H1 (cell line): ENCODE results near the gene SLC7A5. TPM values are rescaled to one million over a fixed set of nuclear protein-coding genes. Genes with fewer than 3 reads are reported as not detected.
"Not testable (repeated sequence)": the region's sequence is repeated elsewhere in the genome, so short reads cannot be mapped to it uniquely, and the experiment has no call there.

ENCODE experiments used
- CTCF ChIA-PET: fragments of 300-600 bp; sonication (Branson Sonifier 250); formaldehyde crosslinking; loops from one replicate; lab custom pipeline; 2021; ENCODE audit not compliant: partially characterized antibody; lab: Charles Lee
- POLR2A ChIA-PET: fragments of 300-600 bp; sonication (Branson Sonifier 250); formaldehyde crosslinking; loops from one replicate; lab custom pipeline; 2021; ENCODE audit warnings: inconsistent platforms; ENCODE audit not compliant: partially characterized antibody; lab: Charles Lee
- DNase-seq, 2 experiments: peaks; one replicate each; pipeline versions ENCODE4 v3.0.0 to v3.0.0-alpha.2; 2010 to 2022; ENCODE audit warnings: low spot score in 2 of 2, low read depth in 1 of 2, mixed read lengths in 1 of 2
- FAIRE-seq: peaks from 2 replicates; lab custom pipeline; 2011; peaks lifted over from hg19 to GRCh38; lab: Jason Lieb, UNC
- H2AFZ ChIP-seq: 2 replicates; pipeline ENCODE4 v1.8.1; 2012; ENCODE audit warnings: low read length, inconsistent platforms
- H2AK5ac ChIP-seq: 2 replicates; pipeline ENCODE4 v1.6.1; 2013; ENCODE audit warnings: low read depth, low read length
- H2BK120ac ChIP-seq: replicated peaks from 2 replicates; pipeline ENCODE3; 2013; ENCODE audit warnings: low read depth, low read length, inconsistent platforms
- H2BK12ac ChIP-seq: 2 replicates; pipeline ENCODE4 v1.6.1; 2013; ENCODE audit warnings: low read depth, low read length
- H2BK15ac ChIP-seq: 2 replicates; pipeline ENCODE4 v1.6.1; 2013; ENCODE audit warnings: low read length
- H2BK20ac ChIP-seq: 2 replicates; pipeline ENCODE4 v1.6.1; 2013; ENCODE audit warnings: low read length
- H2BK5ac ChIP-seq: 2 replicates; pipeline ENCODE4 v1.6.1; 2013; ENCODE audit warnings: low read depth, low read length
- H3K14ac ChIP-seq: 2 replicates; pipeline ENCODE4 v1.6.1; 2013; ENCODE audit warnings: inconsistent platforms; ENCODE audit not compliant: insufficient read length
- H3K18ac ChIP-seq: 2 replicates; pipeline ENCODE4 v1.6.1; 2013; ENCODE audit warnings: low read length; ENCODE audit errors: extremely low read depth
- H3K23ac ChIP-seq: 2 replicates; pipeline ENCODE4 v1.6.1; 2013; ENCODE audit warnings: inconsistent platforms; ENCODE audit not compliant: insufficient read length
- H3K23me2 ChIP-seq: 2 replicates; pipeline ENCODE4 v1.6.1; 2013; ENCODE audit warnings: low read depth, low read length
- H3K27ac ChIP-seq: 2 replicates; pipeline ENCODE4 v1.6.1; 2011; ENCODE audit warnings: low read depth, low read length, inconsistent platforms
- H3K27me3 ChIP-seq, 4 experiments: replicated peaks in 1 of 4; 1 replicate in 1 of 4; 2 replicates in 3 of 4; pipeline versions ENCODE4 v1.6.1 to v1.8.1; 2011 to 2013; ENCODE audit warnings: low read length in 3 of 4, mild to moderate bottlenecking in 3 of 4, inconsistent platforms in 2 of 4, mixed read lengths in 2 of 4, moderate library complexity in 1 of 4; ENCODE audit not compliant: control insufficient read depth in 3 of 4, insufficient read depth in 3 of 4; ENCODE audit errors: extremely low read depth in 1 of 4
- H3K36me3 ChIP-seq, 4 experiments: 2 replicates each; pipeline versions ENCODE4 v1.6.1 to v1.8.1; 2011 to 2013; ENCODE audit warnings: mild to moderate bottlenecking in 4 of 4, low read length in 3 of 4, moderate library complexity in 2 of 4, control low read depth in 1 of 4, inconsistent platforms in 1 of 4; ENCODE audit not compliant: insufficient read depth in 4 of 4, control insufficient read depth in 2 of 4
- H3K4ac ChIP-seq: replicated peaks from 2 replicates; pipeline ENCODE3; 2013; ENCODE audit warnings: low read length, low read depth, mixed read lengths, inconsistent platforms; ENCODE audit not compliant: insufficient read length
- H3K4me1 ChIP-seq, 4 experiments: replicated peaks in 1 of 4; 1 replicate in 1 of 4; 2 replicates in 3 of 4; pipeline versions ENCODE4 v1.6.1 to v1.8.1; 2011 to 2013; ENCODE audit warnings: low read length in 3 of 4, inconsistent platforms in 2 of 4, mixed read lengths in 1 of 4; ENCODE audit not compliant: insufficient read depth in 4 of 4, control insufficient read depth in 3 of 4
- H3K4me2 ChIP-seq, 2 experiments: 2 replicates each; pipeline versions ENCODE4 v1.6.1 to v1.8.1; 2011 to 2013; ENCODE audit warnings: low read depth in 2 of 2, low read length in 2 of 2, control low read depth in 1 of 2, inconsistent platforms in 1 of 2, mild to moderate bottlenecking in 1 of 2; ENCODE audit not compliant: insufficient read depth in 1 of 2
- H3K4me3 ChIP-seq, 4 experiments: fragments of 200-600, 300-600 bp in 1 of 4; sonication (generic), shearing (Covaris generic), sonication (Bioruptor Twin) in 1 of 4; 2 replicates each; pipeline versions ENCODE4 v1.5.1 to v1.8.1; 2011 to 2016; ENCODE audit warnings: low read length in 4 of 4, low read depth in 3 of 4, control low read depth in 2 of 4, inconsistent platforms in 2 of 4, mild to moderate bottlenecking in 2 of 4, mixed read lengths in 1 of 4, moderate library complexity in 1 of 4; ENCODE audit not compliant: insufficient read depth in 2 of 4; ENCODE audit errors: extremely low read depth in 1 of 4
- H3K56ac ChIP-seq: replicated peaks from 2 replicates; pipeline ENCODE3; 2013; ENCODE audit warnings: low read depth, mild to moderate bottlenecking, mixed read lengths, low read length, inconsistent platforms; ENCODE audit not compliant: insufficient read length
- H3K79me1 ChIP-seq: 2 replicates; pipeline ENCODE4 v1.6.1; 2013; ENCODE audit warnings: low read depth, low read length, control low read depth
- H3K79me2 ChIP-seq, 2 experiments: 2 replicates each; pipeline versions ENCODE4 v1.6.1 to v1.8.1; 2012 to 2013; ENCODE audit warnings: low read length in 2 of 2, mild to moderate bottlenecking in 2 of 2, inconsistent platforms in 1 of 2; ENCODE audit not compliant: insufficient read depth in 2 of 2, control insufficient read depth in 1 of 2
- H3K9ac ChIP-seq, 4 experiments: replicated peaks in 1 of 4; 1 replicate in 1 of 4; 2 replicates in 3 of 4; pipeline versions ENCODE4 v1.6.1 to v1.8.1; 2011 to 2013; ENCODE audit warnings: low read depth in 3 of 4, low read length in 3 of 4, control low read depth in 2 of 4, mild to moderate bottlenecking in 2 of 4, moderate library complexity in 2 of 4, inconsistent platforms in 1 of 4; ENCODE audit errors: extremely low read depth in 1 of 4
- H3K9me3 ChIP-seq, 2 experiments: 2 replicates each; pipeline versions ENCODE4 v1.6.1 to v1.8.1; 2012 to 2013; ENCODE audit warnings: mild to moderate bottlenecking in 2 of 2, moderate library complexity in 2 of 2, control low read depth in 1 of 2, inconsistent platforms in 1 of 2, low read depth in 1 of 2, low read length in 1 of 2, mixed read lengths in 1 of 2; ENCODE audit not compliant: insufficient read depth in 2 of 2
- H4K20me1 ChIP-seq, 2 experiments: replicated peaks in 1 of 2; 2 replicates each; pipeline versions ENCODE3 to v1.8.1; 2011 to 2013; ENCODE audit warnings: inconsistent platforms in 2 of 2, low read length in 2 of 2, mild to moderate bottlenecking in 1 of 2; ENCODE audit not compliant: insufficient read depth in 2 of 2, control insufficient read depth in 1 of 2
- H4K5ac ChIP-seq: 2 replicates; pipeline ENCODE4 v1.6.1; 2013; ENCODE audit warnings: low read length, low read depth, mixed read lengths, inconsistent platforms; ENCODE audit not compliant: insufficient read length
- H4K8ac ChIP-seq: 2 replicates; pipeline ENCODE4 v1.8.0; 2013; ENCODE audit warnings: mild to moderate bottlenecking, moderate library complexity, low read length, inconsistent platforms; ENCODE audit not compliant: insufficient read depth; ENCODE audit errors: extremely low read depth
- H4K91ac ChIP-seq: replicated peaks from 2 replicates; pipeline ENCODE3; 2013; ENCODE audit warnings: low read length, mixed read lengths, inconsistent platforms; ENCODE audit not compliant: insufficient read length
- POLR2A ChIP-seq, 2 experiments: IDR thresholded peaks; 1 replicate in 1 of 2; 2 replicates in 1 of 2; pipeline ENCODE4 v1.6.1; 2011; ENCODE audit warnings: low read depth in 2 of 2, low read length in 2 of 2, mild to moderate bottlenecking in 2 of 2; ENCODE audit errors: control extremely low read depth in 1 of 2
- WGBS, 2 experiments: shearing (Covaris generic) in 1 of 2; methylation state at CpG; one replicate each; pipeline versions ENCODE4 v1.1.6 to v1.1.7; 2013 to 2015; ENCODE audit warnings: low lambda C conversion rate in 2 of 2, mixed read lengths in 2 of 2, inconsistent platforms in 1 of 2, low coverage in 1 of 2, missing lambda C conversion rate in 1 of 2; ENCODE audit not compliant: insufficient replicate concordance in 2 of 2, insufficient coverage in 1 of 2, insufficient read length in 1 of 2; ENCODE audit errors: extremely low coverage in 1 of 2, missing lambda C conversion rate in 1 of 2; 5-methylcytosine and 5-hydroxymethylcytosine counted together
- polyA plus RNA-seq, 7 experiments: library from polyadenylated mRNA; depleted of rRNA in 3 of 7; stranded (reverse) in 5 of 7; unstranded in 2 of 7; fragments of >200 nt in 5 of 7; fragments of 200-250 nt in 2 of 7; gene quantifications; 1 replicate in 5 of 7; 2 replicates in 1 of 7; 4 replicates in 1 of 7; pipeline versions ENCODE4 v1.2.1 to v1.2.3, GENCODE V29; 2011 to 2013; ENCODE audit warnings: missing spikeins in 2 of 7, mixed read lengths in 2 of 7
- total RNA-seq: library from RNA; stranded (reverse); fragmentation: NEBNext Ultra II Directional; extraction: Animal tissue kit (Norgen Biotek cat#: 25700); gene quantifications from 2 replicates; pipeline ENCODE4 v1.2.1, GENCODE V29; 2021

The SLC7A5 gene
- total and polyA plus RNA-seq, 2 of the 8 experiments (the other 6 are each of a cell fraction or from before 2014, with no cell fraction given) = 68.2 to 341 TPM

GRCh38 chr16:87861300-87862099 is 7.8 kb downstream of the SLC7A5 start:
- not testable (repeated sequence) for H2BK20ac ChIP-seq, H3K4ac ChIP-seq, H3K18ac ChIP-seq, H3K4me1 ChIP-seq, H2BK12ac ChIP-seq, H3K9ac ChIP-seq, H3K4me2 ChIP-seq, H2BK15ac ChIP-seq, H3K27ac ChIP-seq, H3K79me1 ChIP-seq, H4K91ac ChIP-seq, H4K8ac ChIP-seq, H2AFZ ChIP-seq, DNase-seq, H2AK5ac ChIP-seq, H3K9me3 ChIP-seq, H3K14ac ChIP-seq, H3K4me3 ChIP-seq, H4K5ac ChIP-seq, H3K23ac ChIP-seq
- Histone ChIP-seq H3K27me3 (peaks cover 0 to 16% (median 8%) of the 10 kb centered on the region in 4 experiments; a peak in 5 of 7 replicates), H3K79me2 (peaks cover 5 to 74% of the 10 kb centered on the region in 2 experiments; a peak in 3 of 4 replicates), H4K20me1 (peaks cover 8 to 17% of the 10 kb centered on the region in 2 experiments)
- WGBS, 2 experiments = 91% methylated on average over 18 of the region's 18 CpGs; no CpG with 5 or more reads in 1 of the 2 experiments
- CTCF ChIA-PET = interaction anchor here (1.2 to 12.4 kb wide), 4 partner anchors 10 to 82 kb away, joined by 3 to 181 read pairs (median 18); no protein-coding TSS in a partner anchor
- peak in 1 of 2 experiments; percentile 19; a peak in 1 of 3 replicates for TF ChIP-seq POLR2A (IDR thresholded peaks at IDR 0.05; ENCODE audit: control extremely low read depth in 1 of 2, low read depth in 2 of 2, low read length in 2 of 2)
- TF ChIP-seq, all 59 proteins: peak for 1; not testable (repeated sequence) for 58
- POLR2A ChIA-PET = interaction anchor here (1.1 to 27.1 kb wide), 4 partner anchors 4 to 83 kb away, joined by 3 to 507 read pairs (median 255); partner anchors contain the start of gene SLC7A5
- FAIRE-seq, H2BK120ac ChIP-seq, H3K23me2 ChIP-seq, H3K56ac ChIP-seq, H2BK5ac ChIP-seq: not testable (repeated sequence)
- peaks cover 0 to 26% (median under 1%) of the 10 kb centered on the region in 4 experiments; a peak in 4 of 8 replicates for H3K36me3 ChIP-seq
